ENCODE data around the gene F7. TPM values are rescaled to one million over a fixed set of nuclear protein-coding genes. Genes with fewer than 3 reads are reported as not detected.

Gene F7
- total RNA-seq, 3 donors from 2014 or later (not counting 1 experiment from before 2014, with no cell fraction given): 0.25 to 0.91 TPM; not detected in 1

DNA sequence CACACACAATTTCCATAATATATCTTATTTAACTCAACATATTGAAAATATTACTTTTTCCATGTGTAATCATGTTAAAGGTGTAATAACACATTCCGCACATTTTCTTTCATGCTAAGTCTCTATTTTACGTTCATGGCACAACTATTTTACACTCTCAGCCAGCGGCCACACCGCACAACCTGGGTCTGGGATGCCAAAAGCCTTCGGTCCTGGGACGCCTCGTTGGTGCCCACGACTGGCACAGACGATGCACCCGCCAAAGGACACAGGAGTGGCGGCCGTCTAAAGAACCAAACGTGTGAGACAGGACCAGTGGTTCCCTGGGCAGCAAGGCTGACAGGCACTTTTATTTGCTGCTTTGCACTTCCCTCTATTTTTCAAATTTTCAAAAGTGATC lies 42.8 kb downstream of the F7 start:
- Histone ChIP-seq H3K4me3 (ENCODE audit: low read length) (no peak overlapping the region), H3K36me3 (ENCODE audit: control insufficient read depth, insufficient read depth, low read length) (no peaks in the 10 kb centered on the region), H3K27me3 (ENCODE audit: control insufficient read depth, insufficient read depth, low read length) (peaks cover 15% of the 10 kb centered on the region), H3K27ac (ENCODE audit: low read length) (no peak overlapping the region), H3K9me3 (ENCODE audit: control insufficient read depth, insufficient read depth, low read length) (no peaks in the 10 kb centered on the region), H3K4me1 (ENCODE audit: control insufficient read depth, insufficient read depth, low read length) (peaks cover 18% of the 10 kb centered on the region)
- DNase-seq (no peak), ATAC-seq (no peak)
- Mint-ChIP-seq H3K36me3 (no peaks in the 10 kb centered on the region), H3K9me3 (no peaks in the 10 kb centered on the region), H3K4me3 (no peak overlapping the region), H3K4me1 (peaks cover 11 to 23% of the 10 kb centered on the region in 2 donors), H3K27ac (no peak overlapping the region), H3K27me3 (ENCODE audit: low read depth in 2 of 2) (peaks cover 0 to 30% of the 10 kb centered on the region in 2 donors)
- 91% methylated on average over 13 of the region's 13 CpGs for WGBS (ENCODE audit: insufficient coverage)
- intact Hi-C loops (cut with micrococcal nuclease): no loop called here
- TF ChIP-seq, protein P1, sequence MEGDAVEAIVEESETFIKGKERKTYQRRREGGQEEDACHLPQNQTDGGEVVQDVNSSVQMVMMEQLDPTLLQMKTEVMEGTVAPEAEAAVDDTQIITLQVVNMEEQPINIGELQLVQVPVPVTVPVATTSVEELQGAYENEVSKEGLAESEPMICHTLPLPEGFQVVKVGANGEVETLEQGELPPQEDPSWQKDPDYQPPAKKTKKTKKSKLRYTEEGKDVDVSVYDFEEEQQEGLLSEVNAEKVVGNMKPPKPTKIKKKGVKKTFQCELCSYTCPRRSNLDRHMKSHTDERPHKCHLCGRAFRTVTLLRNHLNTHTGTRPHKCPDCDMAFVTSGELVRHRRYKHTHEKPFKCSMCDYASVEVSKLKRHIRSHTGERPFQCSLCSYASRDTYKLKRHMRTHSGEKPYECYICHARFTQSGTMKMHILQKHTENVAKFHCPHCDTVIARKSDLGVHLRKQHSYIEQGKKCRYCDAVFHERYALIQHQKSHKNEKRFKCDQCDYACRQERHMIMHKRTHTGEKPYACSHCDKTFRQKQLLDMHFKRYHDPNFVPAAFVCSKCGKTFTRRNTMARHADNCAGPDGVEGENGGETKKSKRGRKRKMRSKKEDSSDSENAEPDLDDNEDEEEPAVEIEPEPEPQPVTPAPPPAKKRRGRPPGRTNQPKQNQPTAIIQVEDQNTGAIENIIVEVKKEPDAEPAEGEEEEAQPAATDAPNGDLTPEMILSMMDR (IDR thresholded peaks at IDR 0.05): no peak

DNA sequence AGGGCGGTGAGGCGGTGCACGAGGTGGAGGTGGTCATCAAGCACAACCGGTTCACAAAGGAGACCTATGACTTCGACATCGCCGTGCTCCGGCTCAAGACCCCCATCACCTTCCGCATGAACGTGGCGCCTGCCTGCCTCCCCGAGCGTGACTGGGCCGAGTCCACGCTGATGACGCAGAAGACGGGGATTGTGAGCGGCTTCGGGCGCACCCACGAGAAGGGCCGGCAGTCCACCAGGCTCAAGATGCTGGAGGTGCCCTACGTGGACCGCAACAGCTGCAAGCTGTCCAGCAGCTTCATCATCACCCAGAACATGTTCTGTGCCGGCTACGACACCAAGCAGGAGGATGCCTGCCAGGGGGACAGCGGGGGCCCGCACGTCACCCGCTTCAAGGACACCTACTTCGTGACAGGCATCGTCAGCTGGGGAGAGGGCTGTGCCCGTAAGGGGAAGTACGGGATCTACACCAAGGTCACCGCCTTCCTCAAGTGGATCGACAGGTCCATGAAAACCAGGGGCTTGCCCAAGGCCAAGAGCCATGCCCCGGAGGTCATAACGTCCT lies 43.4 kb downstream of the F7 start:
- Mint-ChIP-seq H3K27ac (no peak overlapping the region), H3K36me3 (no peaks in the 10 kb centered on the region), H3K27me3 (ENCODE audit: low read depth in 2 of 2) (peaks cover 0 to 30% of the 10 kb centered on the region in 2 donors), H3K4me3 (no peak overlapping the region), H3K4me1 (peaks cover 11 to 27% of the 10 kb centered on the region in 2 donors), H3K9me3 (no peaks in the 10 kb centered on the region)
- TF ChIP-seq, protein P1 (IDR thresholded peaks at IDR 0.05): no peak
- Histone ChIP-seq H3K4me1 (ENCODE audit: control insufficient read depth, insufficient read depth, low read length) (peaks cover 21% of the 10 kb centered on the region), H3K36me3 (ENCODE audit: control insufficient read depth, insufficient read depth, low read length) (no peaks in the 10 kb centered on the region), H3K4me3 (ENCODE audit: low read length) (no peak overlapping the region), H3K27me3 (ENCODE audit: control insufficient read depth, insufficient read depth, low read length) (peaks cover 15% of the 10 kb centered on the region), H3K9me3 (ENCODE audit: control insufficient read depth, insufficient read depth, low read length) (no peaks in the 10 kb centered on the region), H3K27ac (ENCODE audit: low read length) (no peak overlapping the region)
- DNase-seq: no peak
- 95% methylated on average over 38 of the region's 38 CpGs for WGBS (ENCODE audit: insufficient coverage)
- no peak for ATAC-seq
- intact Hi-C loops (cut with micrococcal nuclease): no loop called here

DNA sequence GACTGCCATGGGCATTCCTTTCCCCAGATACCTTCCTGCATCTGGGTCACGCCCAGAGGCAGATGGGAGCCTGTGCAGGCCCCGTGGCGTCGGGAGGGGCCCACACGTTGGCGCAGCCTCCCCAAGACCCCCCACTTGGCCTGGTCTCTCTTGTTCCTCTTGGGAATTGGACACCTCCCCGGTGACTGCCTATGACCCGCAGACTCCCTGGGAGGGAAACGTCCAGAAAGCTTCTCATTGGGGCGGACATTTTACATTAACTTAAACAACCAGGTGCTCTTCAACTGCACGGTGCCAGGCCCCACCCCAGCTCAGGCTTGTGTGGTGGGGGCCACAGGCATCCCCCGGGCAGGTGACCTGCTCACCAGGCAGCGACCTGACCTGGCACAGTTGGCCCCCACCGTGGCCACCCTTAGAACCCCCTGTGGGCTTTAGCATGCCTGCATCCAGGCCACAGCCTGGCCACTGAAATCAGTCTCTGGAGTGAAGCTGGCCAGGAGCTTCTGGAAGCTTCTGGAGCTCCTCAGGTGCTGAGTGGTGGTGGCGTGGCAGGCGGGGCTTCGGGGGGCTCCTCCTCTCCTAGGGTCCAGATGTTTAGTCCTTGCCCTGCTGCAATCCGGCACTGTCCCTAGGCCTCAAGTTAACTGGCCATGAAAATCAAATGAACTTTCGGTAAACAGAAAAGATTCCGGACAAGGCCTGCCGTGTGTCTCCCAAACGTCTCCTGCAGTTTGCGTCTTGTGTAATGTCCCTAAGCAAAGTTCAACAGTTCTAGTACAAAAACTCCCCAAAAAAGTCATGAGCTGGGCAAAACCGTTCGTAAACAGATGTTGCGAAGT lies 44.3 kb downstream of the F7 start:
- no peak for ATAC-seq
- Mint-ChIP-seq H3K4me3 (no peak overlapping the region), H3K27ac (no peak overlapping the region), H3K4me1 (peaks cover 17 to 27% of the 10 kb centered on the region in 2 donors), H3K36me3 (no peaks in the 10 kb centered on the region), H3K27me3 (ENCODE audit: low read depth in 2 of 2) (peaks cover 0 to 30% of the 10 kb centered on the region in 2 donors), H3K9me3 (no peaks in the 10 kb centered on the region)
- Histone ChIP-seq H3K9me3 (ENCODE audit: control insufficient read depth, insufficient read depth, low read length) (no peaks in the 10 kb centered on the region), H3K4me1 (ENCODE audit: control insufficient read depth, insufficient read depth, low read length) (peaks cover 28% of the 10 kb centered on the region), H3K4me3 (ENCODE audit: low read length) (no peak overlapping the region), H3K36me3 (ENCODE audit: control insufficient read depth, insufficient read depth, low read length) (no peaks in the 10 kb centered on the region), H3K27me3 (ENCODE audit: control insufficient read depth, insufficient read depth, low read length) (peaks cover 15% of the 10 kb centered on the region), H3K27ac (ENCODE audit: low read length) (no peak overlapping the region)
- intact Hi-C loops (cut with micrococcal nuclease): loop anchor here (5.0 kb wide), 1 partner anchor 37 kb away; no protein-coding TSS in a partner anchor
- 92% methylated on average over 26 of the region's 26 CpGs for WGBS (ENCODE audit: insufficient coverage)
- DNase-seq: no peak
- TF ChIP-seq, protein P1 (IDR thresholded peaks at IDR 0.05): no peak
